Esophagus (tissue), 2 donors: Measurements from ENCODE around the gene SPATS1. TPM values are rescaled to one million over a fixed set of nuclear protein-coding genes. Genes with fewer than 3 reads are reported as not detected.
A peak's percentile ranks its signal among the peaks of the same experiment; 100 is the strongest.
"Not testable (repeated sequence)": the region's sequence is repeated elsewhere in the genome, so short reads cannot be mapped to it uniquely, and the experiment has no call there.

ENCODE experiments used
- H3K27ac ChIP-seq, 2 donors: one replicate each; pipeline ENCODE4 v1.5.1; 2013; ENCODE audit warnings: low read depth in 2 of 2, mild to moderate bottlenecking in 2 of 2, inconsistent platforms in 1 of 2, low read length in 1 of 2, moderate library complexity in 1 of 2
- H3K27me3 ChIP-seq, 2 donors: one replicate each; pipeline ENCODE4 v1.6.1; 2013; ENCODE audit warnings: low read length in 2 of 2, control low read depth in 1 of 2, mild to moderate bottlenecking in 1 of 2; ENCODE audit not compliant: insufficient read depth in 2 of 2, control insufficient read depth in 1 of 2
- H3K36me3 ChIP-seq, 2 donors: one replicate each; pipeline ENCODE4 v1.6.1; 2013; ENCODE audit warnings: low read length in 1 of 2; ENCODE audit not compliant: control insufficient read depth in 2 of 2, insufficient read depth in 2 of 2
- H3K4me1 ChIP-seq, 2 donors: one replicate each; pipeline ENCODE4 v1.6.1; 2013; ENCODE audit warnings: low read length in 1 of 2; ENCODE audit not compliant: control insufficient read depth in 2 of 2, insufficient read depth in 2 of 2
- H3K4me3 ChIP-seq, 2 donors: one replicate each; pipeline ENCODE4 v1.5.1; 2013; ENCODE audit warnings: low read length in 2 of 2, mild to moderate bottlenecking in 2 of 2, low read depth in 1 of 2, moderate library complexity in 1 of 2
- H3K9me3 ChIP-seq, 2 donors: one replicate each; pipeline ENCODE4 v1.6.1; 2013; ENCODE audit warnings: mild to moderate bottlenecking in 2 of 2, low read depth in 1 of 2, low read length in 1 of 2, moderate library complexity in 1 of 2; ENCODE audit not compliant: control insufficient read depth in 2 of 2, insufficient read depth in 1 of 2
- WGBS, 2 donors: extraction: QIAGEN DNeasy Blood & Tissue Kit; methylation state at CpG; one replicate each; pipeline ENCODE4 v1.1.7; 2013; 5-methylcytosine and 5-hydroxymethylcytosine counted together
- polyA plus RNA-seq, 2 donors: library from polyadenylated mRNA; stranded (reverse); fragments of 200-250 nt; gene quantifications; one replicate each; pipeline ENCODE4 v1.2.3, GENCODE V29; 2013
- donor health status: healthy with polysubstance abuse.
- donor health status: Bipolar disorder and iron deficiency.

The SPATS1 gene
- polyA plus RNA-seq, 2 donors, result not detected

GRCh38 chr6:44338228-44339122 lies 4.0 kb upstream of the SPATS1 start:
- Histone ChIP-seq H3K36me3 (no peaks in the 10 kb centered on the region), H3K27me3 (no peaks in the 10 kb centered on the region), H3K4me3 (no peak overlapping the region), H3K9me3 (no peaks in the 10 kb centered on the region), H3K27ac (no peak overlapping the region), H3K4me1 (no peaks in the 10 kb centered on the region)
- WGBS, 2 donors, result 3% methylated on average over 11 of the region's 11 CpGs

DNA sequence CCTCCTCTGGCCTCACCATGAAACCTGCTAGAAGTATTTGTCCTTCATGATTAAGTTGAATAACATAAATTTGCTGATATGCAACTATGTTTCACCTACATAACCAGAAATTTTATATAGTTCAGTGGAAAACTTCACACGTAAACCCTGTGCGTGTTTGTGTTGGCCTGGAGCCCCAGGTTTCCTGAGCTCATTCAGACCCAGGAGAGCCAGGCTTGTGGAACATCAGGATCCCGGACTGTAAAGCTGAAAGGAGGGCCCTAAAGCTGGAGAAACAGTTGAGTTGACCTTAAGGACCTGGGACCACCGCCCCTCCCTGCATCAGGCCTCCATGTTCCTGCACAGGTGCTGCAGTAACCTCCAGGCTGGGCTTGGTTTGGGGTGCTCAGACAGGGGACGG lies 3.1 kb upstream of the SPATS1 start:
- Histone ChIP-seq H3K27me3 (peaks cover 0 to 6% of the 10 kb centered on the region in 2 donors), H3K36me3 (no peaks in the 10 kb centered on the region), H3K27ac (peak overlapping the region in 1 of 2 donors; percentile 54), H3K9me3 (no peaks in the 10 kb centered on the region), H3K4me1 (no peaks in the 10 kb centered on the region), H3K4me3 (no peak overlapping the region)
- WGBS, 2 donors, result 79% methylated on average over 5 of the region's 5 CpGs

DNA sequence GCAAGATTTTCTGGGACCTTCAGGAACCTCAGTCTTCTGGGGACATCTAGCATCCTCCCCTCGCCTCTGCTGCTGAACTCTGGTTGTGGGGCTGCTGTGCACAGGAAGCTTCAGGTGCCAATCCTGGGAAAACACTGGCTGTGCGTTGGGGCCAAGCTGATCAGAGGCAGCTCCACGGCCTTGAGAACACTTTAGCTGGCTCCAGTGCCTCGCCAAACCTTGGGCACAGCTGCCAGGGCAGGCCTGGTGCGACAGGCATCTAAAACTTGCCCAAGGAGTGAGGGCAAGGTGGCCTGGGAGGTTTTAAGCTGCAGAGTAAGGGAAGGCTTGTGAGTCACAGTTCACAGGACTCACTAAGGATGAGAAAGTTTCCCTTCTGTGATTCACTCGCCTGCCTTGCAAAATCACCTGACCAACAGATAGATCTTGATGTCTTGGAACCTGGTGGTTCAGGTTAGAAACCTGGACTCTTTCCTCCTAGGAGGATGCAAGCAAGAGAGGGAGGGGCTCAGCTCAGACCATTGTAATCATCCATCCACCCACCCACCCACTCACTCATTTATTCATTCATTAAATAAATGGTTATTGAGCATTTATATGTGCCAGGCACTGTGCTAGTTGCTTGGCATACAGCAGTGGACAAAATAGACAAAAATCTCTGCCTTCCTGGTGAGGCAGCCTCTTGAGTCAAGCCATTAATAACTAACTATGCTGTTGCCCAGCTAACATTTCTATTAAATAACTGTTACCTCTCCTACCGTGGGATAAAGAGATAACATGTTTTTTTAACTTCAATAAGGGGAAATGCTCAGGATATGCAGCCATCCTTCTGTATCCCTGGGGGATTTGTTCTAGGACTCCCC lies 2.5 kb upstream of the SPATS1 start:
- WGBS, 2 donors, result 47 to 50% methylated on average over 7 of the region's 7 CpGs
- no peaks in the 10 kb centered on the region for H3K36me3 ChIP-seq
- H3K4me3 ChIP-seq, result no peak overlapping the region
- peak overlapping the region in 1 of 2 donors; percentile 54 for H3K27ac ChIP-seq
- no peaks in the 10 kb centered on the region for H3K4me1 ChIP-seq
- peaks cover 0 to 6% of the 10 kb centered on the region in 2 donors for H3K27me3 ChIP-seq
- no peaks in the 10 kb centered on the region for H3K9me3 ChIP-seq

DNA sequence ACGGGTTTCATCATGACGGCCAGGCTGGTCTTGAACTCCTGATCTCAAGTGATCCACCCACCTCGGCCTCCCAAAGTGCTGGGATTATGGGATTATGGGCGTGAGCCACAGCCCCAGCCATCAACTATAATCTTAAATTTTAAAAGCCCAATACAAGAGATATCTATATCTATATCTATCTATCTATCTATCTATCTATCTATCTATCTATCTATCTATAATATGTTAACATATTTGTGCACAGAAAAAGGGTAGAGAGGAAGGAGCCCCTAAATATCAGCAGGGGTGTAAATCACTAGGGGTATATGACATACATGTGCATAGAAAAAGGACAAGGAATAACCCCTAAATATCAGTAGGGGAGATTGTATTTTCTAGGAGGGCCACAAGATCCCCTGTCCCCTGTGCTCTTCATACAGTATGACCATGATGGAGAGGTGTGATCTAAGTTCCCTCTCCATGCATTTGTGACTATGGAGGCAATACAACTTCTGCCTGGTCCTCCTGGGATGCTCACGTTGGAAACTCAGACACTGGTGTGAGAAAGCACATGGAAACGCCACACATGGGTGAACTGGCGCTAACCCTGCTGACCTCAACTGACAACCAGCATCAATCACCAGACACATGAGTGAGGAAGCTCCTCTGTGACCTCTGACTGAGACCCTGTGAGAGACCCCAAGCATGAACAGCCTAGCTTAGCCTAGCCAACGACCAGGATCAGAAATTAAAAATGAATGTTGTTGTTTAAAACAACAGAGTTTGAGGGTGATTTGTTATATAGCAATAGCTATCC lies 1.2 kb upstream of the SPATS1 start:
- Histone ChIP-seq H3K4me1 (no peaks in the 10 kb centered on the region), H3K27me3 (peaks cover 0 to 6% of the 10 kb centered on the region in 2 donors), H3K9me3 (no peaks in the 10 kb centered on the region), H3K27ac (no peak overlapping the region), H3K36me3 (no peaks in the 10 kb centered on the region), H3K4me3 (no peak overlapping the region)
- WGBS, 2 donors, result 64% methylated on average over 8 of the region's 8 CpGs

- 40 to 43% methylated on average over 6 of the region's 6 CpGs for WGBS, 2 donors
- Histone ChIP-seq H3K4me1 (no peaks in the 10 kb centered on the region), H3K27ac (no peak overlapping the region), H3K9me3 (no peaks in the 10 kb centered on the region), H3K4me3 (no peak overlapping the region), H3K36me3 (no peaks in the 10 kb centered on the region), H3K27me3 (peaks cover 0 to 6% of the 10 kb centered on the region in 2 donors)
Observed at GRCh38 chr6:44342052-44342451, 398 bp upstream of the SPATS1 start.

GRCh38 chr6:44346818-44347217 lies 4.4 kb downstream of the SPATS1 start:
- not testable (repeated sequence) for H3K27ac ChIP-seq, H3K36me3 ChIP-seq, H3K9me3 ChIP-seq, H3K27me3 ChIP-seq, H3K4me1 ChIP-seq, H3K4me3 ChIP-seq
- 77 to 78% methylated on average over 4 of the region's 4 CpGs for WGBS, 2 donors

GRCh38 chr6:44349904-44350649 lies 7.6 kb downstream of the SPATS1 start:
- WGBS, 2 donors, result 67 to 75% methylated on average over 6 of the region's 6 CpGs
- Histone ChIP-seq H3K9me3 (no peaks in the 10 kb centered on the region), H3K4me3 (no peak overlapping the region), H3K4me1 (no peaks in the 10 kb centered on the region), H3K27ac (no peak overlapping the region), H3K36me3 (no peaks in the 10 kb centered on the region), H3K27me3 (no peaks in the 10 kb centered on the region)

DNA sequence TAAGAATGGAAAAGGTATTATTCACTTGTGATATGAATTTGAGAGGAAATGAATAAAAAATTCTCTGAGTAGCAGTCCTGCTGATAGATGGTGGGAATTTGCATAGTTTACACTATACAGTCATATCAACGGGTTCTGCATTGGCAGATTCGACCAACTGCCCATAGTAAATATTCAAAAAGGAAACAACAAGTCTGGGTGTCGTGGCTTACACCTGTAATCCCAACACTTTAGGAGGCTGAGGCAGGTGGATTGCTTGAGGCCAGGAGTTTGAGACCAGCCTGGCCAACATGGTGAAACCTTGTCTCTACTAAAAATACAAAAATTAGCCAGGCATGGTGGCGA lies 8.2 kb downstream of the SPATS1 start:
- 70 to 74% methylated on average over 4 of the region's 4 CpGs for WGBS, 2 donors
- H3K27me3 ChIP-seq, H3K4me1 ChIP-seq, H3K9me3 ChIP-seq, H3K4me3 ChIP-seq, H3K27ac ChIP-seq, H3K36me3 ChIP-seq: not testable (repeated sequence)

- Histone ChIP-seq H3K36me3 (no peaks in the 10 kb centered on the region), H3K27ac (no peak overlapping the region), H3K9me3 (peaks cover 0 to 3% of the 10 kb centered on the region in 2 donors), H3K4me3 (no peak overlapping the region), H3K27me3 (no peaks in the 10 kb centered on the region), H3K4me1 (no peaks in the 10 kb centered on the region)
- WGBS, 2 donors, result 84 to 85% methylated on average over 4 of the region's 4 CpGs
Observed at GRCh38 chr6:44352259-44352658, 9.8 kb downstream of the SPATS1 start.
